Activated T-helper 9 cell treated with anti-CD3 and anti-CD28 coated beads, Interleukin-2, amount 50 U/mL, for 16 hours (primary cell): ENCODE measurements around the gene TOMM20L.
A peak's percentile ranks its signal among the peaks of the same experiment; 100 is the strongest.
"Not testable (repeated sequence)": the region's sequence is repeated elsewhere in the genome, so short reads cannot be mapped to it uniquely, and the experiment has no call there.

Experiments used
- DNase-seq: peaks from one replicate; pipeline ENCODE4 v3.0.0-alpha.2; 2020; ENCODE audit warnings: low read depth

TOMM20L gene

GRCh38 chr14:58395812-58396788 is at the start of gene TOMM20L:
Gene TOMM20L, plus strand, starts transcription at chr14:58395930. Its CDS starts 28 bp downstream, at chr14:58395958.
- DNase-seq = peak; percentile 62

GRCh38 chr14:58353516-58354299 is 42.0 kb upstream of the TOMM20L start:
- no peak for DNase-seq

GRCh38 chr14:58354808-58355207 is 40.9 kb upstream of the TOMM20L start:
- DNase-seq = no peak

GRCh38 chr14:58356268-58356667 is 39.5 kb upstream of the TOMM20L start:
- no peak for DNase-seq

GRCh38 chr14:58362272-58362671 is 33.5 kb upstream of the TOMM20L start:
- not testable (repeated sequence) for DNase-seq

GRCh38 chr14:58362798-58363412 is 32.8 kb upstream of the TOMM20L start:
- no peak for DNase-seq

- DNase-seq = no peak
These were observed 31.4 kb upstream of the TOMM20L start for GRCh38 chr14:58364316-58364715.

- DNase-seq = no peak
These were observed 28.4 kb upstream of the TOMM20L start for GRCh38 chr14:58367296-58367695.

GRCh38 chr14:58368956-58369355 is 26.8 kb upstream of the TOMM20L start:
- no peak for DNase-seq

- no peak for DNase-seq
These were observed 18.9 kb upstream of the TOMM20L start for GRCh38 chr14:58376791-58377190.

GRCh38 chr14:58390830-58391229 is 4.9 kb upstream of the TOMM20L start:
- no peak for DNase-seq

GRCh38 chr14:58395562-58395811 is 243 bp upstream of the TOMM20L start:
- DNase-seq = no peak

- DNase-seq = no peak
These were observed 1.4 kb downstream of the TOMM20L start for GRCh38 chr14:58397156-58397555.

- DNase-seq = no peak
These were observed 2.8 kb downstream of the TOMM20L start for GRCh38 chr14:58398495-58398894.

GRCh38 chr14:58398895-58399294 is 3.2 kb downstream of the TOMM20L start:
- no peak for DNase-seq

GRCh38 chr14:58401587-58401986 is 5.9 kb downstream of the TOMM20L start:
- no peak for DNase-seq

- DNase-seq = no peak
These were observed 13.0 kb downstream of the TOMM20L start for GRCh38 chr14:58408681-58409215.

GRCh38 chr14:58414845-58415244 is 19.1 kb downstream of the TOMM20L start:
- DNase-seq = no peak

GRCh38 chr14:58415636-58416547 is 20.2 kb downstream of the TOMM20L start:
- DNase-seq = no peak

GRCh38 chr14:58416934-58417333 is 21.2 kb downstream of the TOMM20L start:
- DNase-seq = not testable (repeated sequence)

- DNase-seq = peak; percentile 27
These were observed 31.0 kb downstream of the TOMM20L start for GRCh38 chr14:58426670-58427280.
